Measurements from ENCODE around the gene OTUD3. TPM values are rescaled to one million over a fixed set of nuclear protein-coding genes. Genes with fewer than 3 reads are reported as not detected.

OTUD3 gene
- total RNA-seq, 2 experiments from 2014 or later, result 7.3 to 8.7 TPM

GRCh38 chr1:19949016-19949415 lies 66.8 kb downstream of the OTUD3 start:
- intact Hi-C loops (cut with micrococcal nuclease), result no loop called here
- POLR2A ChIA-PET, result no interaction called here
- peaks cover 24% of the 10 kb centered on the region for H3K27me3 Mint-ChIP-seq
- no peaks in the 10 kb centered on the region for H3K4me1 Mint-ChIP-seq (ENCODE audit: low read depth)
- ATAC-seq, result no peak
- TF ChIP-seq, protein P1, sequence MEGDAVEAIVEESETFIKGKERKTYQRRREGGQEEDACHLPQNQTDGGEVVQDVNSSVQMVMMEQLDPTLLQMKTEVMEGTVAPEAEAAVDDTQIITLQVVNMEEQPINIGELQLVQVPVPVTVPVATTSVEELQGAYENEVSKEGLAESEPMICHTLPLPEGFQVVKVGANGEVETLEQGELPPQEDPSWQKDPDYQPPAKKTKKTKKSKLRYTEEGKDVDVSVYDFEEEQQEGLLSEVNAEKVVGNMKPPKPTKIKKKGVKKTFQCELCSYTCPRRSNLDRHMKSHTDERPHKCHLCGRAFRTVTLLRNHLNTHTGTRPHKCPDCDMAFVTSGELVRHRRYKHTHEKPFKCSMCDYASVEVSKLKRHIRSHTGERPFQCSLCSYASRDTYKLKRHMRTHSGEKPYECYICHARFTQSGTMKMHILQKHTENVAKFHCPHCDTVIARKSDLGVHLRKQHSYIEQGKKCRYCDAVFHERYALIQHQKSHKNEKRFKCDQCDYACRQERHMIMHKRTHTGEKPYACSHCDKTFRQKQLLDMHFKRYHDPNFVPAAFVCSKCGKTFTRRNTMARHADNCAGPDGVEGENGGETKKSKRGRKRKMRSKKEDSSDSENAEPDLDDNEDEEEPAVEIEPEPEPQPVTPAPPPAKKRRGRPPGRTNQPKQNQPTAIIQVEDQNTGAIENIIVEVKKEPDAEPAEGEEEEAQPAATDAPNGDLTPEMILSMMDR (IDR thresholded peaks at IDR 0.05), result no peak
- H3K36me3 Mint-ChIP-seq (ENCODE audit: low read depth), result no peaks in the 10 kb centered on the region
- CTCF ChIA-PET, result no interaction called here
- no peak overlapping the region for H3K27ac Mint-ChIP-seq
- no peaks in the 10 kb centered on the region for H3K9me3 Mint-ChIP-seq
- no peak overlapping the region for H3K4me3 Mint-ChIP-seq
- no peak for DNase-seq

DNA sequence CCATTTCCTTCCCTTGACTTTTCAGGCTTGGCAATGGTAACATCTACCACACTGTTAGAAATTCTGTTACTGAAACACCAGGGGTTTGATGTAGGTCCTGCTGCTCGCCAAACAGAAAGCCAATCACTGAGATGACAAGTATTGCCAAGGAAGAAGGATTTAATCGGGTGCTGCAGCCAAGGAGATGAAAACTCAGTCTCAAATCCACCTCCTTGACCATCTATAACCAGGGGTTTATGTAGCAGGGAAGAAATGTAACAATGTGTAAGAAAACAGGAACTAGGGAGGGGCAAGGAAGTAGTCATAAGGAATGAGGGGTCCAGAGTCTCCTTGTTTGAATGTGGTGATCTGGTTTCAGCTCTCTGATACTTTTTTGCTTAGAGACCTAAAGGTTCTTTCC lies 71.9 kb downstream of the OTUD3 start:
- ChIA-PET POLR2A (no interaction called here), CTCF (no interaction called here)
- Mint-ChIP-seq H3K36me3 (ENCODE audit: low read depth) (no peaks in the 10 kb centered on the region), H3K4me1 (ENCODE audit: low read depth) (peaks cover 2% of the 10 kb centered on the region), H3K9me3 (no peaks in the 10 kb centered on the region), H3K4me3 (no peak overlapping the region), H3K27me3 (peaks cover 30% of the 10 kb centered on the region), H3K27ac (no peak overlapping the region)
- DNase-seq (no peak), ATAC-seq (no peak)
- TF ChIP-seq, protein P1 (IDR thresholded peaks at IDR 0.05), result no peak
- intact Hi-C loops (cut with micrococcal nuclease), result no loop called here

DNA sequence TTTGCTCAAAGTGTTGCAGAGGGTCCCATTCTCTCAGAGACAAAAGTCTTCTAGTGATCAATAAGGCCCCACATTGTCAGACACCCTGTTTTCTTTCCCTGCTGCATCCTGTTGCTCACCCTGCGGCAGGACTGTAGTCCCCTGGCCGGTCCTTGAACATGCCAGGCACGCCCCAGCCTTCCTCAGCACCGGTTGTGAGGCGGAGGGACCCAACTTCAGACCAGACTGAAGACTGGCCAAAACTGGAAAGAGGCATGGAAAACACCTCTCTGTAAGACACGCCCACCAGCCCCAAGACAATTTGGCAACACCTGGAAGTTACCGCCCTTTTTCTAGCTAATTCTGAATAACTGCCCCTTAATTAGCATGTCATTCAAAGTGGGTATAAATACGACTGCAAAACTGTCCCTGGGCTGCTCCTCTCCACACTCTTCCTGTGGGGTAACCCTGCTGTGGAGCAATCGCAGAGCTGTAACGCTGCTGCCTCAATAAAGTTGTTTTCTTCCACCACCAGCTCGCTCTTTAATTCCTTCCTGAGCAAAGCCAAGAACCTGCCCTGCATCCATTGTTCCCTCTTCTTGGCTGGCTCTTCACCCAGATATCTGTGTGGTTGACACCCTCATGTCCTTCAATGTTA lies 73.5 kb downstream of the OTUD3 start:
- Mint-ChIP-seq H3K27me3 (peaks cover 28% of the 10 kb centered on the region), H3K27ac (no peak overlapping the region), H3K9me3 (no peaks in the 10 kb centered on the region), H3K4me1 (ENCODE audit: low read depth) (peaks cover 2% of the 10 kb centered on the region), H3K4me3 (no peak overlapping the region), H3K36me3 (ENCODE audit: low read depth) (no peaks in the 10 kb centered on the region)
- CTCF ChIA-PET, result no interaction called here
- POLR2A ChIA-PET, result no interaction called here
- DNase-seq (no peak), ATAC-seq (no peak)
- intact Hi-C loops (cut with micrococcal nuclease), result no loop called here
- TF ChIP-seq, protein P1 (IDR thresholded peaks at IDR 0.05), result no peak

GRCh38 chr1:19957779-19958178 lies 75.6 kb downstream of the OTUD3 start:
- no peaks in the 10 kb centered on the region for H3K9me3 Mint-ChIP-seq
- POLR2A ChIA-PET, result no interaction called here
- CTCF ChIA-PET, result no interaction called here
- H3K36me3 Mint-ChIP-seq (ENCODE audit: low read depth), result no peaks in the 10 kb centered on the region
- H3K4me3 Mint-ChIP-seq, result no peak overlapping the region
- intact Hi-C loops (cut with micrococcal nuclease), result no loop called here
- no peak overlapping the region for H3K27ac Mint-ChIP-seq
- H3K27me3 Mint-ChIP-seq, result peaks cover 30% of the 10 kb centered on the region
- DNase-seq (no peak), ATAC-seq (no peak)
- peaks cover 2% of the 10 kb centered on the region for H3K4me1 Mint-ChIP-seq (ENCODE audit: low read depth)
- TF ChIP-seq, protein P1 (IDR thresholded peaks at IDR 0.05), result no peak

DNA sequence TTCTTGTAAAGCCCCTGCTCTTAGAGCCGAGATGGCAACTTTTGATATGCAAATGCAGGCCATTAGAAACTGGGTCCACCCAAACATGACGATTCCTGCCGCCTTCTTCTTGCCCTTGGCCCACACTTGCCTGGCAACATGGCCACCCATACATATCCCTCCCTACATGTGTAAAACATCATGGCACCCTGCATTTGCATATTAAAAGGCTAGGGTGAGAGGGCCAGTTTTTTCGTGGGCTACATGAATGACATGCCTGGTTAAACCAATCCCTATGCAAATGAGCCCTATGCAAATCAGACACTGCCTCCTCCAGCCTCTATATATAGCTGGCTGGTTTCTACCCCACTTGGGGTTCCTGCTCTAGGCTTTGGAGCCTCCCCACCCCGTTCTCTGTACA lies 78.4 kb downstream of the OTUD3 start:
- POLR2A ChIA-PET, result no interaction called here
- no peak overlapping the region for H3K27ac Mint-ChIP-seq
- intact Hi-C loops (cut with micrococcal nuclease), result no loop called here
- DNase-seq, result no peak
- H3K27me3 Mint-ChIP-seq, result peaks cover 29% of the 10 kb centered on the region
- H3K36me3 Mint-ChIP-seq (ENCODE audit: low read depth), result no peaks in the 10 kb centered on the region
- no peak for ATAC-seq
- H3K4me3 Mint-ChIP-seq, result no peak overlapping the region
- CTCF ChIA-PET, result no interaction called here
- no peaks in the 10 kb centered on the region for H3K9me3 Mint-ChIP-seq
- TF ChIP-seq, protein P1 (IDR thresholded peaks at IDR 0.05), result no peak
- H3K4me1 Mint-ChIP-seq (ENCODE audit: low read depth), result no peaks in the 10 kb centered on the region

Other genes starting within 250 kb of the OTUD3 start
- 10 to 100 TPM; 27.0 to 27.6 TPM for gene NBL1, start 238.1 kb upstream of the OTUD3 start, total RNA-seq
- gene HTR6, start 217.5 kb upstream of the OTUD3 start, total RNA-seq, result not detected
- gene TMCO4, start 82.5 kb upstream of the OTUD3 start, total RNA-seq, result 10 to 100 TPM; 10.8 to 13.2 TPM
- gene RNF186, start 67.1 kb upstream of the OTUD3 start, total RNA-seq, result not detected
- gene PLA2G2E, start 41.2 kb downstream of the OTUD3 start, total RNA-seq, result not detected
- gene PLA2G2A, start 97.2 kb downstream of the OTUD3 start, total RNA-seq, result not detected
- not detected for gene PLA2G5, start 187.8 kb downstream of the OTUD3 start, total RNA-seq
- not detected for gene PLA2G2D, start 237.1 kb downstream of the OTUD3 start, total RNA-seq

Data from activated CD8-positive, alpha-beta T cell treated with anti-CD3 and anti-CD28 coated beads for 36 hours (primary cell).